Measurements from ENCODE around the gene CD34.
"Not testable (repeated sequence)": the region's sequence is repeated elsewhere in the genome, so short reads cannot be mapped to it uniquely, and the experiment has no call there.

Gene CD34

GRCh38 chr1:207897188-207897587 is 13.7 kb downstream of the CD34 start:
- no peak for DNase-seq

- DNase-seq = no peak
These were observed 14.4 kb downstream of the CD34 start for GRCh38 chr1:207896547-207896946.

GRCh38 chr1:207894704-207895103 is 16.2 kb downstream of the CD34 start:
- no peak for DNase-seq

GRCh38 chr1:207893737-207894582 is 17.0 kb downstream of the CD34 start:
- no peak for DNase-seq

GRCh38 chr1:207892764-207893163 is 18.2 kb downstream of the CD34 start:
- no peak for DNase-seq

GRCh38 chr1:207891148-207891547 is 19.8 kb downstream of the CD34 start:
- DNase-seq = no peak

- DNase-seq = peak; percentile 85
These were observed 20.7 kb downstream of the CD34 start for GRCh38 chr1:207890136-207890738.

- peak; percentile 60 for DNase-seq
These were observed 22.3 kb downstream of the CD34 start for GRCh38 chr1:207888652-207889051.

GRCh38 chr1:207887542-207888201 is 23.3 kb downstream of the CD34 start:
- DNase-seq = no peak

GRCh38 chr1:207886227-207886626 is 24.7 kb downstream of the CD34 start:
- no peak for DNase-seq

- peak; percentile 87 for DNase-seq
These were observed 25.5 kb downstream of the CD34 start for GRCh38 chr1:207885129-207886032.

GRCh38 chr1:207884266-207885029 is 26.5 kb downstream of the CD34 start:
- DNase-seq = no peak

GRCh38 chr1:207883660-207884250 is 27.2 kb downstream of the CD34 start:
- no peak for DNase-seq

GRCh38 chr1:207883104-207883651 is 27.7 kb downstream of the CD34 start:
- DNase-seq = no peak

- no peak for DNase-seq
These were observed 28.2 kb downstream of the CD34 start for GRCh38 chr1:207882692-207883091.

GRCh38 chr1:207878939-207879338 is 32.0 kb downstream of the CD34 start:
- no peak for DNase-seq

- DNase-seq = not testable (repeated sequence)
These were observed 33.0 kb downstream of the CD34 start for GRCh38 chr1:207877914-207878313.

GRCh38 chr1:207876131-207876530 is 34.8 kb downstream of the CD34 start:
- no peak for DNase-seq

GRCh38 chr1:207875532-207875931 is 35.4 kb downstream of the CD34 start:
- DNase-seq = no peak

GRCh38 chr1:207873055-207873890 is 37.7 kb downstream of the CD34 start:
- no peak for DNase-seq
